HepG2 (cell line): Measurements from ENCODE around the gene COL27A1. TPM values are rescaled to one million over a fixed set of nuclear protein-coding genes. Genes with fewer than 3 reads are reported as not detected.
A peak's percentile ranks its signal among the peaks of the same experiment; 100 is the strongest.

ENCODE experiments used
- ARHGAP35 ChIP-seq: sonication (generic); formaldehyde crosslinking; IDR thresholded peaks from 2 replicates; pipeline ENCODE4 v1.9.0; 2022; ENCODE audit warnings: mild to moderate bottlenecking, inconsistent platforms, moderate library complexity, missing genetic modification reagents, borderline replicate concordance
- ATF1 ChIP-seq: IDR thresholded peaks from 2 replicates; pipeline ENCODE4 v1.6.1; 2016; ENCODE audit warnings: mild to moderate bottlenecking, control low read depth
- CEBPG ChIP-seq: IDR thresholded peaks from 2 replicates; pipeline ENCODE4 v1.6.1; 2016
- FOXO1 ChIP-seq: sonication (generic); formaldehyde crosslinking; IDR thresholded peaks from 2 replicates; pipeline ENCODE4 v1.4.0; 2020; ENCODE audit warnings: missing genetic modification reagents
- GATA4 ChIP-seq: sonication (generic); IDR thresholded peaks from 2 replicates; pipeline ENCODE4 v1.6.1; 2016; ENCODE audit warnings: antibody characterized with exemption, low read depth, borderline replicate concordance
- GATAD2A ChIP-seq: IDR thresholded peaks from 2 replicates; pipeline ENCODE4 v1.6.1; 2016
- HHEX ChIP-seq: IDR thresholded peaks from 2 replicates; pipeline ENCODE4 v1.6.1; 2016; ENCODE audit warnings: control low read depth
- HNF4A ChIP-seq: sonication (generic); formaldehyde crosslinking; IDR thresholded peaks from 2 replicates; pipeline ENCODE4 v1.4.0; 2020; ENCODE audit warnings: missing genetic modification reagents
- RCOR2 ChIP-seq: IDR thresholded peaks from 2 replicates; pipeline ENCODE4 v1.6.1; 2016; ENCODE audit warnings: missing biosample characterization, missing genetic modification reagents
- SALL1 ChIP-seq: sonication (generic); formaldehyde crosslinking; IDR thresholded peaks from 2 replicates; pipeline ENCODE4 v1.8.0; 2022; ENCODE audit warnings: mild to moderate bottlenecking, missing genetic modification reagents
- SIX4 ChIP-seq: sonication (generic); formaldehyde crosslinking; IDR thresholded peaks from 2 replicates; pipeline ENCODE4 v1.4.0; 2020; ENCODE audit warnings: missing genetic modification reagents
- TEAD3 ChIP-seq: optimal IDR thresholded peaks from 2 replicates; pipeline ENCODE3; 2016; ENCODE audit warnings: borderline replicate concordance
- ZFX ChIP-seq: sonication (generic); formaldehyde crosslinking; IDR thresholded peaks from 2 replicates; pipeline ENCODE4 v1.4.0; 2020; ENCODE audit warnings: mild to moderate bottlenecking, low read depth, missing genetic modification reagents, moderate library complexity
- ZNF251 ChIP-seq: sonication (generic); formaldehyde crosslinking; IDR thresholded peaks from 2 replicates; pipeline ENCODE4 v1.9.0; 2021; ENCODE audit warnings: mild to moderate bottlenecking, missing genetic modification reagents
- ZNF350 ChIP-seq: sonication (generic); formaldehyde crosslinking; IDR thresholded peaks from 2 replicates; pipeline ENCODE4 v1.4.0; 2020; ENCODE audit warnings: mild to moderate bottlenecking, low read depth, missing genetic modification reagents, borderline replicate concordance
- ZNF549 ChIP-seq: sonication (generic); formaldehyde crosslinking; IDR thresholded peaks from 2 replicates; pipeline ENCODE4 v1.5.0; 2020; ENCODE audit warnings: missing genetic modification reagents
- ZSCAN21 ChIP-seq: sonication (generic); formaldehyde crosslinking; IDR thresholded peaks from 2 replicates; pipeline ENCODE4 v1.8.0; 2022; ENCODE audit warnings: mild to moderate bottlenecking, missing genetic modification reagents, moderate library complexity, borderline replicate concordance
- polyA plus RNA-seq, 8 experiments: library from polyadenylated mRNA; depleted of rRNA in 3 of 8; stranded (reverse) in 7 of 8; unstranded in 1 of 8; fragments of >200 nt; fragmentation: Illumina TruSeq in 4 of 8; extraction: Trizol in 4 of 8; gene quantifications; 2 replicates each; pipeline versions ENCODE4 v1.2.1 to v1.2.3, GENCODE V29; 2011 to 2016; ENCODE audit warnings: low read depth in 4 of 8, missing spikeins in 1 of 8, mixed read lengths in 1 of 8; ENCODE audit not compliant: insufficient read depth in 1 of 8
- total RNA-seq, 5 experiments: library from RNA; depleted of rRNA; stranded (reverse); fragments of >200 nt; fragmentation: Illumina TruSeq; extraction: Trizol; gene quantifications; 2 replicates each; pipeline ENCODE4 v1.2.3, GENCODE V29; 2016; ENCODE audit warnings: low read depth in 1 of 5
- TF ChIP-seq, protein P1 (sequence below): sonication (generic); formaldehyde crosslinking; IDR thresholded peaks from 2 replicates; pipeline ENCODE4 v1.5.1; 2020; ENCODE audit warnings: mild to moderate bottlenecking, missing genetic modification reagents, moderate library complexity
- TF ChIP-seq, protein P2 (sequence below): sonication (generic); formaldehyde crosslinking; IDR thresholded peaks from 2 replicates; pipeline ENCODE4 v1.5.0; 2020; ENCODE audit warnings: missing genetic modification reagents
- TF ChIP-seq, protein P3 (sequence below): IDR thresholded peaks from 2 replicates; pipeline ENCODE4 v1.6.1; 2016; ENCODE audit warnings: low read depth, control low read depth
- TF ChIP-seq, protein P4 (sequence below): sonication (generic); formaldehyde crosslinking; IDR thresholded peaks from 2 replicates; pipeline ENCODE4 v1.4.0; 2020; ENCODE audit warnings: missing genetic modification reagents
- TF ChIP-seq, protein P5 (sequence below): sonication (generic); formaldehyde crosslinking; IDR thresholded peaks from 2 replicates; pipeline ENCODE4 v1.4.0; 2020; ENCODE audit warnings: low read depth, mild to moderate bottlenecking, missing genetic modification reagents

The COL27A1 gene
- total and polyA plus RNA-seq, 2 of the 13 experiments (the other 11 are each of a cell fraction or from before 2014, with no cell fraction given) = 71.3 to 89.1 TPM

DNA sequence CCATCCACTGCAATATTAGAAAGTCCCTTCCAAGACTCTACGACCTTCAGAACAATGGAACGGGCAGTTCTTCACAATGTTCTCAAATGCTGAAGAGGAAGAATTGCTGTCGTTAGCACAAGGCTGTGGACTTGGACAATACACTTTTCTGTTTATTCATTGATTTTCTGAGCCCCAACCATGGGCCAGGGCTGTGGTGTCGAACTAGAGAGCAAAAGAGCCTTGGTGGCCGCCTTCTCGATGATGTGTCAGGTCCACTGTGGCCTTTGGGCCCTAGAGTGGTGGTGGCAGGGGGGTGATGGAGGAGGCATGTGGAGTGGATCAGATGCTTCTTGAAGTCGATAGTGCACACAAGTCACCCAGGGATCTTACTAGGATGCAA lies 37.7 kb upstream of the COL27A1 start (continued):
- TF ChIP-seq, protein P1, sequence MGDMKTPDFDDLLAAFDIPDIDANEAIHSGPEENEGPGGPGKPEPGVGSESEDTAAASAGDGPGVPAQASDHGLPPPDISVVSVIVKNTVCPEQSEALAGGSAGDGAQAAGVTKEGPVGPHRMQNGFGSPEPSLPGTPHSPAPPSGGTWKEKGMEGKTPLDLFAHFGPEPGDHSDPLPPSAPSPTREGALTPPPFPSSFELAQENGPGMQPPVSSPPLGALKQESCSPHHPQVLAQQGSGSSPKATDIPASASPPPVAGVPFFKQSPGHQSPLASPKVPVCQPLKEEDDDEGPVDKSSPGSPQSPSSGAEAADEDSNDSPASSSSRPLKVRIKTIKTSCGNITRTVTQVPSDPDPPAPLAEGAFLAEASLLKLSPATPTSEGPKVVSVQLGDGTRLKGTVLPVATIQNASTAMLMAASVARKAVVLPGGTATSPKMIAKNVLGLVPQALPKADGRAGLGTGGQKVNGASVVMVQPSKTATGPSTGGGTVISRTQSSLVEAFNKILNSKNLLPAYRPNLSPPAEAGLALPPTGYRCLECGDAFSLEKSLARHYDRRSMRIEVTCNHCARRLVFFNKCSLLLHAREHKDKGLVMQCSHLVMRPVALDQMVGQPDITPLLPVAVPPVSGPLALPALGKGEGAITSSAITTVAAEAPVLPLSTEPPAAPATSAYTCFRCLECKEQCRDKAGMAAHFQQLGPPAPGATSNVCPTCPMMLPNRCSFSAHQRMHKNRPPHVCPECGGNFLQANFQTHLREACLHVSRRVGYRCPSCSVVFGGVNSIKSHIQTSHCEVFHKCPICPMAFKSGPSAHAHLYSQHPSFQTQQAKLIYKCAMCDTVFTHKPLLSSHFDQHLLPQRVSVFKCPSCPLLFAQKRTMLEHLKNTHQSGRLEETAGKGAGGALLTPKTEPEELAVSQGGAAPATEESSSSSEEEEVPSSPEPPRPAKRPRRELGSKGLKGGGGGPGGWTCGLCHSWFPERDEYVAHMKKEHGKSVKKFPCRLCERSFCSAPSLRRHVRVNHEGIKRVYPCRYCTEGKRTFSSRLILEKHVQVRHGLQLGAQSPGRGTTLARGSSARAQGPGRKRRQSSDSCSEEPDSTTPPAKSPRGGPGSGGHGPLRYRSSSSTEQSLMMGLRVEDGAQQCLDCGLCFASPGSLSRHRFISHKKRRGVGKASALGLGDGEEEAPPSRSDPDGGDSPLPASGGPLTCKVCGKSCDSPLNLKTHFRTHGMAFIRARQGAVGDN = no peak; the same call in 1 of the 2 replicates
- TF ChIP-seq, protein P2, sequence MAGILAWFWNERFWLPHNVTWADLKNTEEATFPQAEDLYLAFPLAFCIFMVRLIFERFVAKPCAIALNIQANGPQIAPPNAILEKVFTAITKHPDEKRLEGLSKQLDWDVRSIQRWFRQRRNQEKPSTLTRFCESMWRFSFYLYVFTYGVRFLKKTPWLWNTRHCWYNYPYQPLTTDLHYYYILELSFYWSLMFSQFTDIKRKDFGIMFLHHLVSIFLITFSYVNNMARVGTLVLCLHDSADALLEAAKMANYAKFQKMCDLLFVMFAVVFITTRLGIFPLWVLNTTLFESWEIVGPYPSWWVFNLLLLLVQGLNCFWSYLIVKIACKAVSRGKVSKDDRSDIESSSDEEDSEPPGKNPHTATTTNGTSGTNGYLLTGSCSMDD (CRISPR knock-in tag) = no peak
- TF ChIP-seq ARHGAP35 (CRISPR knock-in tag) (no peak; the same call in 1 of the 2 replicates), RCOR2 (CRISPR knock-in tag) (peak; percentile 78; the same call in 1 of the 2 replicates), GATA4 (no peak), ZNF549 (CRISPR knock-in tag) (no peak), SALL1 (peak; percentile 38; the same call in 1 of the 2 replicates), SIX4 (CRISPR knock-in tag) (0 out of 2 replicates have a peak, but pooled peaks have one; percentile 32), GATAD2A (CRISPR knock-in tag) (peak; percentile 81), ZSCAN21 (0 out of 2 replicates have a peak, but pooled peaks have one; percentile 55), TEAD3 (CRISPR knock-in tag) (peak; percentile 57), HHEX (CRISPR knock-in tag) (peak; percentile 52; the same call in 1 of the 2 replicates), CEBPG (CRISPR knock-in tag) (0 out of 2 replicates have a peak, but pooled peaks have one; percentile 10), FOXO1 (CRISPR knock-in tag) (peak; percentile 22; the same call in 1 of the 2 replicates), ZNF350 (CRISPR knock-in tag) (peak; percentile 40; the same call in 1 of the 2 replicates), ZNF251 (CRISPR knock-in tag) (no peak), ZFX (CRISPR knock-in tag) (peak; percentile 62), ATF1 (CRISPR knock-in tag) (peak; percentile 28; the same call in 1 of the 2 replicates), HNF4A (CRISPR knock-in tag) (peak; percentile 83)
- TF ChIP-seq, protein P3, sequence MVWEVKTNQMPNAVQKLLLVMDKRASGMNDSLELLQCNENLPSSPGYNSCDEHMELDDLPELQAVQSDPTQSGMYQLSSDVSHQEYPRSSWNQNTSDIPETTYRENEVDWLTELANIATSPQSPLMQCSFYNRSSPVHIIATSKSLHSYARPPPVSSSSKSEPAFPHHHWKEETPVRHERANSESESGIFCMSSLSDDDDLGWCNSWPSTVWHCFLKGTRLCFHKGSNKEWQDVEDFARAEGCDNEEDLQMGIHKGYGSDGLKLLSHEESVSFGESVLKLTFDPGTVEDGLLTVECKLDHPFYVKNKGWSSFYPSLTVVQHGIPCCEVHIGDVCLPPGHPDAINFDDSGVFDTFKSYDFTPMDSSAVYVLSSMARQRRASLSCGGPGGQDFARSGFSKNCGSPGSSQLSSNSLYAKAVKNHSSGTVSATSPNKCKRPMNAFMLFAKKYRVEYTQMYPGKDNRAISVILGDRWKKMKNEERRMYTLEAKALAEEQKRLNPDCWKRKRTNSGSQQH = no peak
- TF ChIP-seq, protein P4, sequence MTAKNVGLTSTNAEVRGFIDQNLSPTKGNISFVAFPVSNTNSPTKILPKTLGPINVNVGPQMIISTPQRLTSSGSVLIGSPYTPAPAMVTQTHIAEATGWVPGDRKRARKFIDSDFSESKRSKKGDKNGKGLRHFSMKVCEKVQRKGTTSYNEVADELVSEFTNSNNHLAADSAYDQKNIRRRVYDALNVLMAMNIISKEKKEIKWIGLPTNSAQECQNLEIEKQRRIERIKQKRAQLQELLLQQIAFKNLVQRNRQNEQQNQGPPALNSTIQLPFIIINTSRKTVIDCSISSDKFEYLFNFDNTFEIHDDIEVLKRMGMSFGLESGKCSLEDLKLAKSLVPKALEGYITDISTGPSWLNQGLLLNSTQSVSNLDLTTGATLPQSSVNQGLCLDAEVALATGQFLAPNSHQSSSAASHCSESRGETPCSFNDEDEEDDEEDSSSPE (CRISPR knock-in tag) = 0 out of 2 replicates have a peak, but pooled peaks have one; percentile 24
- TF ChIP-seq, protein P5, sequence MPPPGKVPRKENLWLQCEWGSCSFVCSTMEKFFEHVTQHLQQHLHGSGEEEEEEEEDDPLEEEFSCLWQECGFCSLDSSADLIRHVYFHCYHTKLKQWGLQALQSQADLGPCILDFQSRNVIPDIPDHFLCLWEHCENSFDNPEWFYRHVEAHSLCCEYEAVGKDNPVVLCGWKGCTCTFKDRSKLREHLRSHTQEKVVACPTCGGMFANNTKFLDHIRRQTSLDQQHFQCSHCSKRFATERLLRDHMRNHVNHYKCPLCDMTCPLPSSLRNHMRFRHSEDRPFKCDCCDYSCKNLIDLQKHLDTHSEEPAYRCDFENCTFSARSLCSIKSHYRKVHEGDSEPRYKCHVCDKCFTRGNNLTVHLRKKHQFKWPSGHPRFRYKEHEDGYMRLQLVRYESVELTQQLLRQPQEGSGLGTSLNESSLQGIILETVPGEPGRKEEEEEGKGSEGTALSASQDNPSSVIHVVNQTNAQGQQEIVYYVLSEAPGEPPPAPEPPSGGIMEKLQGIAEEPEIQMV (CRISPR knock-in tag) = no peak
